Left hindlimb (tissue), 1 donor: ENCODE results near the gene UBE3B.

Experiments used
- DNase-seq: peaks from one replicate; pipeline ENCODE4 v3.0.0-alpha.2; 2018

UBE3B gene

DNA sequence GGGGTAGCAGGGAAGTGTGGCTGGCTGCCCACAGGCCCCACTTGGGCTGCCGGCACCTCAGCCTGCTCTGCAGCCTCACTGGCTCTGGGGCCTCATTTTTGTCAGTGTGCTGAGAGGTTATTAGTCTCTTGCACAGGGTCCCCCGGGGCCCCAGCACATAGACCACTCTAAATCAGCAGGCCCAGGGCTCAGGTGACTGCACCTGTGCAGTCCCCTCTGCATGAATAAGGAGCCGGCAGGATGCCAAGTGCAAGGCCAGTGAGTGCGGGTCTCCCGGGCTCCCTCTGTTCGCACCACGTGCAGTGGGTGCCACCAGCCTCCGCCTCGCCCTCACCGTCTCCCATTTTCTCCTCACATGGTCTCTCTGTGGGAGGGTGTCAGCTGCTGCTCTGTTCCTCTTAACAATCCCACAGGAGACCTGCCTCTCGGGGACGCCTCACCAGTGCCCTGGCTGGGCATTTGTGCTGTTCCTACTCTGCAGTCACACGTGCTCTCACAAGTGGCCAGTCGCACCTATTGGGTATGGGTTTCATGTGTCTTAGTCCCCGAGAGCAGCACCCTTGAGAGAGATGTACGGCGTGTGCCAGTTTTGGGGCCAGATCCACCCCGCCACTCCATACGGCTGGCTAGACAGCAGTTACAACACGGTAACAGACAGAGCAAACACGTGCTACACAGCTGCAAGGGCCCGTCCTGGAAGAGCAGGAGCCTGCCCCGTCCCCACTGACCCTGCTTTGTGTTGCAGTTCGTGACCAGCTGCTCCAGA lies 55.5 kb downstream of the UBE3B start:
- no peak for DNase-seq

DNA sequence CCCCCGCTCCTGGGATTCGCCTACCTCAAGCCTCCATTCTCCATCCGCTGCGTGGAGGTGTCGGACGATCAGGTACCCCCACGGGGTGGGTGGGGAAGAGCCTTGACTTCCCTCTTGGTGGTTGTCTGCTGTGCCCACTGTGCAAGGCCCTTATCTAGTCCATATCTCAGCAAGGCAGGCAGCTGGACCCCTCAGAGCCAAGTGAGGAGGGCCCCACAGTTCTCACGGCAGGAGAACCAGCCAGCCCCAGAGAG lies 56.0 kb downstream of the UBE3B start:
- no peak for DNase-seq

DNA sequence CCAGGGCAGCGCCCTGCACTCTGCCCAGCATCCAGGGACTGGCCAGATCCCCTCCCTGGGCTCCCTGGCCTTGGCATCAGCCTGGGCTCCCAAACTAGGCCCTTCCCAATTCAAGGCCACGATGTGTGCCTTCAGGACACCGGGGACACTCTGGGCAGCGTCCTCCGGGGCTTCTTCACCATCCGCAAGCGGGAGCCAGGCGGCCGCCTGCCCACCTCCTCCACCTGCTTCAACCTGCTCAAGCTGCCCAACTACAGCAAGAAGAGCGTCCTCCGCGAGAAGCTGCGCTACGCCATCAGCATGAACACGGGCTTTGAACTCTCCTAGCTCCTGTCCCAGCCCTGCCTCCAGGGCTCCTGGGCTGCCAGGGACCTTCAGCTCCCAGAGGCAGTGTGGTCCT lies 57.0 kb downstream of the UBE3B start:
- no peak for DNase-seq

DNA sequence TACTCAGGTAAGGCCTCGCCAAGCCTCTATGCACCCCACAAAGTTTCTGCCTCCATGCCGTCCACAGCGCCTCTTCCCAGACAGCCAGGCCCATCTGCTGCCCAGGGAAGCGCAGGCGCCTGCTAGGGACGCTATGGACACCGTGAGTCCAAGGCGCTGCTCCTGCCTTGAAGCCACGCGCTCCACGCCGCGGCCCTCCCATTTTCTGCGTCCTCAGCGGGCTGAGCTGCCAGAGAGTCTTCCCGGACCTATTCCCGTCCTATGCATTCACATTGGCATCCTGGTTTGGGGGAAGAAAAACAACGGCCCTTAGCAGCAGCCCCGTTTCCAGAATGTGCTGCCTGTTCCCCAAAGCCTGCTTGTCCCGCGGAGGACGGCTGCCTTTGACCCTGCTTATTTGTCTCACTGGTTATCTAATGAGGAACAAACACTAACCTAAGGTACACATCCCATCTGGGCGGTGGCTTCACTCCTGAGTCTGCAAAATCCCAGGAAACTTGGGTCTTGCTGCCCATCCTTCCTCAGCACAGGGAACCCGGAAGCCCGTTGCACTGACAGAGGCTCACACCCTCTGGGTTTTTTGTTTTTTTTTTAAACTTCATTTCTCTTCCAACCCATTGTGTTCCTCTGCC lies 57.9 kb downstream of the UBE3B start:
- no peak for DNase-seq

DNA sequence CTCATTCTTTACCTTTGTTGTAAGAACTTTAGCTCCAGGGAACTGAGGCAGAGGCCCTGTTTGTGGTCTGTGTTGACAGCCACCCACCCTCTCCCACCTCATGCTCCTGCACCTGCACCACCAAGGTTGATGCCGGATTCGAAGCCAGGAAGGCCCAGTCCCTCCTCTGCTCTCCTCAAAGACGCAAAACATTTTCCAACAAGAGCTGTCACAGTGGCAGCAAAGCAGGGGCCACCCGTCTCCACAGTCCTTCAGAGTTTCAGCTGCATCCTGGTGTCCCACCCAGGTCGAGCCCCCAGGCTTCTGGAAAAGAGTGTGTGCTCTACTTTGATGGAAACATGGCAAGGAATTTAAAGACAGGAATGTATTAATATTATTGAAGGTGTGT lies 58.4 kb downstream of the UBE3B start:
- DNase-seq = no peak

DNA sequence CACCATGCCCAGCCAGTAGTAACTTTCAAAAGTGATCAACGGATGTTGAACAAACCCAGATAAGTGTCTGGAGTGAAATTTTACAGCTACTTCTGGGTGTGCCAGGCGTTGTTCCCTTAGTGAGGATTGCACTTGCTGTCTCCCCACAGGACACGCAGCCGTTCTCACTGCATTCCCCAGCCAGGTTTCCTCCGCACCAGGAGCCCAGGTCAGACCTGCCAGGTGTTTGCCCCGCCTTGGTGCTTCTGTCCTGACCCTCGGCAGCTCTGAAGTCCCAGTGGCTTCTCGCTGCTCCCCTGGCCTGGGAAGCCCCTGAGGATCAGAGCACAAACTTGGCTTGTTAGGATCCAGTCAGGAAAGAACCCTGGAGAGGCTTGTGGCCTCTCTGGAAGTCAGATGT lies 59.7 kb downstream of the UBE3B start:
- no peak for DNase-seq

DNA sequence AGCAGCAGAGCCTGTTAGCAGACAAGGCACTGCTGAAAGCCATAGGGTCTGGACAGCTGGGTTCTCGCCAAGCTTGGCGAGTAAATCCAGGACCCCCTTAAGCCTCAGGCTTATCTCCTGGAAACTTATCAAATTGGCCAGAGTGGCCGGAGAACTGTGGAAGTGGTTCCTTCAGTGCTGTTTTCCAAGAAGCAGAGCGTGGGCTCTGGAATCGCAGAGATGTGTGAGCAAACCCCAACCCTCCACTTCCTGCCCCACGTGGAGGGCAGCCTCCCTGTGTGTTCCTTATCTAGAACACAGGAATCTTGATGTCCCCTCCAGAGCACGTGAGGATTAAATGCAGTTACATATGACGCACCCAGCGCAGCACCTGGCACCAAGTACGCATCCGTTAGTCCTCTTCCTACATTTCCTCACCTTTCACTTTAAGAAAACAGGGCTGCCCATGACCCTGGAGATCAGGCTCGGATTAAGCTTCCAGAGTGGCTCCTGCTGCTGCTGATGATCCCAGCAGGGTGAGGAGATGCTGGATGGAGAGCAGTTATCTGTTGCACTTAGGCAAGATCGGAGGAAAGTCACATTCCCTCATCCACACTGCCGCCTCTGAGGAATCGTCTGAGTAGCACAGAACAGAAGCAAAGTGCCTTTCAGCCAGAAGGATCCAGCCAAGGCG lies 60.9 kb downstream of the UBE3B start:
- DNase-seq = no peak

DNA sequence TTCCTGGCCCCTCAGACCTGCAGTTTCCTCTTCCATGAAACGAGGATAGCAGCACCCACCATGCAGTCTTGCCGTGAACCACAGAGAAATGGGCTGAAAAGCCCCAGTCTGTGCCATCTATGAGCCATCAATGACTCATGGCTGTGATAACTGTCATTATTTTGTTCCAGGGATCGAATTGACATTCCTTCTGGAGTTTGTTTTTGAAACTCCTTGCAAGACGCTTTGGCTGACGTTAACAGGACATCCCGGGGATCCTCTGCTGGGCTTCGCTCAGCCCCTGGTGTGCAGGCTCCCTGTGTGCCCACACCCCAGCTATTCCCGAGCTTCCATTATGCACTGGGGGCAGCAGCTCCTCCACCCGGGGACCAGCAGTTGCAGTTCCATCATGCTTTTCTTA lies 62.1 kb downstream of the UBE3B start:
- no peak for DNase-seq

DNA sequence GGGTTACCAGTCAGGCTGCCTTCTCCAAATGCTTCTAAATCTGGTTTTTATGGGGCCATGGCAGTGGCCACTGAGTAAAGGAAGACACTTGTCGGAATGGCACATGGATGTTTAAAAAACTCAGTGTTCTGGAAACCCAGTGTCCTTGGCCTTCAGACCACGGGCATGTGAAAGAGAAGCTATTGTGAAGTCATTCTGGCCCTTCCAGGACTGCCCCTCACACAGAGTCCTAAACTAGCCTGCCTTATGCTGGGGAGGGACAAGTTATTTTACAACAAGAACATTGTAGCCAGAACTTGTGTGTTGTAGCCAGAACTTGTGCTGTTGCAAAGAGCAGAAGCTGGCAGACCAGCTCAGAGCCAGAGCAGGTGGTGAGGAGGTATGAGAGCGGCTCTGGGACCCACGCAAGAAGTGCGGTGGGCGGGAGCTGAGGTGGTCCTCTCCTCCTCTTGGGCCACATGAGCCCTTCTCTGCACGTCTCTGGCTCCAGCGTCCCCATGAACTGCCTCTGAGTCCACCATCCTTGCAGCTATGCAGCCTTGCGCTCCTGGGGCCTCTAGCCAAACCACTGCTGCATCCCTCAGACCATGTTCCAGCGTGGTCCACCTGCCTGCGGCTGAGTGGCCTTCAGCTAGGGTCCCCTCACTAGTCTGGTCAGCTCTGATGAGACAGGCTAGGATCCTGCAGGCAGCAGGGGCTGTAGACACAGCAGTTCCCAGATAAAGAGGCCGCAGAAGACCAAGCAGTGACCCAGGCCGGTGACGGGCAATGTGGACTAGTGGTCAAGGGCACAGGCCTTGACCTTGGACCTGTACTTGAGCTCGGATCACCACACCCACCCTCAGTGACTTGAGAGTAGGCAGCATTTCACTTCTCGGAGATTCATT lies 63.3 kb downstream of the UBE3B start:
- DNase-seq = no peak

DNA sequence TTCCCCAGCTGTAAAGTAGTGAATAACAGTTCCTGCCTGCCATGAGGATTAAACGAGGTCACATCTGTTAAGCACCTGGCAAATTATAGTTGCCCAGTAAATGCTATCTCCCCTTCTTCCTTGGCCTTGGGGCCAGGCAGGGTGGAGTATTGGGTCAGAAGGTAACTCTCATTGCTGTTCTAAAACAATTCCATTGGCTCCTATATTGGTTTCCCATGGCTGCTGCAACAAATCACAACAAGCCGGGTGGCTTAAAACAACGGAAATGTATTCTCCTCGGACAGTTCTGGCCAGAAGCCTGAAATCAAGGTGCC lies 63.9 kb downstream of the UBE3B start:
- no peak for DNase-seq

DNA sequence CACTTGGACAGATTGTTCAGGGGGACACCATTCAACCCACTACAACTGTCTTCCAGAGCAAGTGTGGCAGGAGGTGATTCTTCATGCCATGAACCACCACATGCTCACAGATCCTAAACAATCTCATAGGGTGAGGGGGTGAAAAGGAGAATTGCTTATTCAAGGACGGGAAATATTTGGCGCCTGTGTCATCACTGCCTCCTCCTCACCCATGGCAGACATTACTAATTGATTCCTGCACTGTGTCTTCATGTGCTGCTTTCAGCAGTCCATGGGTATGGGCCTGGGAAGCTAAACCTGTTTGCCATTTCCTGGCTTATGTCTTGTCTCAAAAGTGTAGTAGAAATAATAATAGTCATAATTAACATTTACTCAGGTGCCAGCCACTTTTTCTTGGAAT lies 64.6 kb downstream of the UBE3B start:
- DNase-seq = no peak

DNA sequence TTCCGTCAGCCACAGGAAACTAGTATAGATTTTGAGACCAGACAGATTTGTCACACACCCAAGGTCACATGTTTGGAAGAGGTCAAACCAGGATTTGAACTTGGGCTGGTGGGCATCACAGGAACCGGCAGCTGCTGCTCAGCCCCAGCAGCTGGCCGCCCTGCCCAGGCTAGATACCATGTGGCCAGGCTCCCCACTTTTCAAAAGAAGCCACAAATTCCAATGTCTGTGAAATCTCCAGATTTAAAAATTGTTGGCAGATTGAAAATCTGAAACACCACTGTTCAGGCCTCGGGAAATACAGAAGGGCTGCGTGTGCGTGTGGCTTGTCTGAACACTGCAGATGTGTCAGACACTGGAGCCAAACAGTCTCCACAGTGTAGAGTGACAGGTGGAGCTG lies 65.4 kb downstream of the UBE3B start:
- no peak for DNase-seq

DNA sequence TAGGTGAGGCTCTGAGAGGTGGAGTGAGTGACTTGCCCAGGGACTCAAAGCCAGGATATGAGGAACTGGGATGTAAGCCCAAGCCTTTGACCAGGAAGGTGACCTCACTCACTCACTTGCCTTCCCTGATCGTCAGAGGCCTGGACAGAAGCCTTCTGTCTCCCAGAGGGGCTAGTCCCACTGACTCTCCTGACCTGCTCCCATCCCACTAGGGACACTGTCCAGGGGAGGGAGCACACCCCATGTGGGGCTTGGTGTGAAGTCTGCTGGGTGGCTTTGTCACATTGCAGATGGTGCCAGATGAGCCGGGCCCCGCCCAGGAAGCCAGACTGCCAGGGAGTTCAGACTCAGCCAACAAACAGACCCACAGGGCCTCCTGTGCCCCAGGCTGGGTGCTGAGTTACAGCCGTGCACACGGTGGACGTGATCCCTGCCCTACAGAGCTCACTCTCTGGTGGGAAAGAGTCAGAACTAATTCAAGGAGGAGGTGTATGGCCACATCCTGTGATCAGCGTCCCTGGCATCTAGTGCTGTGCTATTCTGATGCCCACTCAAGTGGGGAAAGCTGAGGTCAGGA lies 67.6 kb downstream of the UBE3B start:
- DNase-seq = no peak

DNA sequence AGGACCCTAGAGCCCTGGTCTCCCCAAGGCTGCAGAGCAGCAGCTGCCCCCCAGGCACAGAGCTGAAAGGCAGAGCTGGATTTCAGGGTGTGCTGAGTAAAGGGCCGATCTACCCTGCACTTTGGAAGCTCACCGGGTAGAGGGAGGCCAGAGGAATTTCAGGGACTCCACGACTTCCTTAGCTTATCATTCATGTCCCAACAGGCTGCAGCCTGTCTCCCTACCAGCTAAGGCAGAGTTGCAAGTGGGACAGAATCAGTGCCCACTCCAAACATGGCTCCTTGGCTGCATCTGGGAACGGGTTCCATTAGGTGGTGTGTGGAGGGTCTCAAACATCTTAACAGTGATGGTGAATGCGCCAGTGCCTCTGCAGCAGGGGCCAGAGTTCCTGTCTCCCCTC lies 68.4 kb downstream of the UBE3B start:
- DNase-seq = no peak

DNA sequence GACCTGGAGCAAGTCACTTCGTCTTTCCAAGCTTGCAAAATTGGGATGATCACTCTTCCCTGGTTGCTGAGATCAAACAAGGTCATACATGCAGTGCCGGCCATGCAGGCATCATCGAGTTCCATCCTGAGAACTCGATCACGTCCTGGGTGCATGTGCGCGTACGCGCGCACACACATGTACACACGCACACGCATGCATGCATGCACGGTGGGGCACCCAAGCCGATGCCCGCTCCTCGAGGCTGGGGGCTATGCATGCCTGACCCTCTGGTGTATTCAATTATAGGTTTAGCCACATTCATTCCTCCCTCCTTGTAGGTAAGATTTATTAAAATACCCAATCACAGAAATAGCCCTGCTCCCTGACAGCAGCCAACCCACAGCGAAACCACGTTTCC lies 69.9 kb downstream of the UBE3B start:
- no peak for DNase-seq

DNA sequence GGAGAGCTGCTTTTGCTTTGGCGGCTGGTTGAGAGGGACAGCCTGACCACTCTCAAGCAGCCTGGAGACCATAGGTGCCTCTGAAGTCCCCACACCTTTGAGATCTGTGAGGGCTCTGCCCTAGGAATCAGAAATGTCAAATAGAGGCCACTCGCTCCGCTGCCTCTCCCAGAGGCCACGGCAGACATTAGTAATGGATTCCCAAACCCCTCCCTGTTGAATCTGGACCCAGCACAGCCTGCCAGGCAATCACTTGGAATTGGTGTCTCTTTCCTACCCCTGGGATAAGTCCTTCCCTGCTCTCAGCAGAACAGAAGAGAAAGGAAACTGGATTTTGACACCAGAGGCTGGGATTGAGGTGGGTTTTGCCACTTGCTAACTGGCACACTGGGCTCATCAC lies 70.8 kb downstream of the UBE3B start:
- DNase-seq = no peak

DNA sequence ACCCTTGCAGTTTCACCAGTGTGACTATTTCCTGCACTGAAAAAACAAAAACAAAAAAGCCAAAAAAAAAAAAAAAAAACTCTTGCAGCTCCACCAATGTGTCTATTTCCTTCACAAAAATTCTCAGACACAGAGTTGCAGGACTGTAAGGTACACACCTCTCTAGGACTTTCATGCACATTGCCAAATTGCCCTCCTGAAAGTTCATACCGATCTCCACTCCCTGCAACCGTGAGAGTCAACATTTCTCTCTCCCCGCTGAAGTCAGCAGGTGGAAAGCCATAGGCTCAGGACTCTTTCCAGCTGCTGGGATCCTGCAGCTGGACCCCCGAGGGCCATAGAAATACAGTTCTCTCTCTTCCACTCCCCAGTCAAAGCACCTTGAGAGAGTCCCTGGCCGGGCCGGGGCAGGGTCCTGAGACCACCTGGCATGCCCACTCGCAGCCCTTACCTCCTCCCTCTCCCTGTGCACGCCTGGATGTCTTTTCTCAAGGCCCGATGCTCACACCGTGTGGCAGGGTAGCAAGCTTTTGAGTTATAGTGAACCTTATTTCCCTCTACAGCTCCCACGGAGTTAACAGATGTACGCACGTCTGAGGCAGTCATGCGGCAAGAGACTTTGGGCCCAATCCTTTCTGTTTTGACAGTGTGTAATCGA lies 72.3 kb downstream of the UBE3B start:
- DNase-seq = no peak

DNA sequence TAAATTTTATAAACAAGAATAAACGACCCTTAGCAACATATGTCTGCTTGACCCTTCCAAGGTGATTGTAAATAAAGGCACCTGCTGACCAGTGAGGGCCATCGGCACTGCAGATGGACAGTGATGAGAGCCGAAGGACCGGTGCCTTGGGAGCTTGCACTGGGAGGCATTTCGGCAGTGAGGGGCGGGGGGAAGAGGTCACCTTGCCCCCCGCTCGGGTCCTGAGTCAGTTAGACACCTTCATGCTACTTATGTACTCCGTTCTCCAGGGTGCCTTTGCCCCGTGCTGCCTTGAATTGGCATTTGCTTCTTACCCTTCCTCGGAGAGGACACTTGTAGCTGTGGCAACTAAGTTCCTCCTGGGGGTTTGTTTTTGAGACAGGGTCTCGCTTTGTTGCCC lies 72.8 kb downstream of the UBE3B start:
- no peak for DNase-seq

DNA sequence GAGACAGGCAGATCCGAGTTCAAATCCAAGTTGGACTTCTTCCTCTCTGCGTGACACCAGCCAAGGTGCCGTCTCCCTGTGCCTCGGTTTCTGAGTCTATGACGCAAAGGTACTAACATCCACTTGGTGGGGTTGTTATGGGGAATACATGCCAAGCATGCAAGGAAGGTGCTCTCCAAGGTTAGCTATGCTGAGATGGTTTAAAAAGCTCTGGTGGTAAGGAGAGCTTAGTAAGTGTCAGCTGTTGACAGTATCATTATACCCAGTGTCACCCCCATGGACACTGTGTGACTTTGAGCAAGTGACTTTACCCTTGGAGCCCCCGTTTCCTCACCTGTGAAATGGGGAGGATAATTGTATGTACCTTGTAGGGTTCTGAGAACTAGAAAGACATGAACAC lies 73.7 kb downstream of the UBE3B start:
- no peak for DNase-seq

DNA sequence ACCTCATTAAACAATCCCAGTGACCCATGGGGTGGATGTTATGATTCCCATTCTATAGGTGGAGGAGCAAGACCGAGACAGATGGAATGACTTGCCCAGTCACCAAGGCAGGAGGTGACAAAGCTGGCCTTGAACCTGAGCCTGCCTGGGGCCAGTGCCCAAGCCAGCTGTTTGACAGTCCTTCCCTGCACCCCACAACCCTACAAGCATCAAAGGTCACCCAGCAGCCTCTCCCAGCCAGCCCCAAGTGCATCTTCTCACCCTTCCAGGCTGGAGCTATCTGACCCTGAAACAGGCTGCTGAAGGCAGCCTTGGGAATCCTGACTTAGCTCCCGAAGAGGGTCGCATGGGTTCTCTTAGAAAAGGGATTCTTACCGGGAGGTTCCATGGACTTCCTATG lies 75.5 kb downstream of the UBE3B start:
- no peak for DNase-seq

DNA sequence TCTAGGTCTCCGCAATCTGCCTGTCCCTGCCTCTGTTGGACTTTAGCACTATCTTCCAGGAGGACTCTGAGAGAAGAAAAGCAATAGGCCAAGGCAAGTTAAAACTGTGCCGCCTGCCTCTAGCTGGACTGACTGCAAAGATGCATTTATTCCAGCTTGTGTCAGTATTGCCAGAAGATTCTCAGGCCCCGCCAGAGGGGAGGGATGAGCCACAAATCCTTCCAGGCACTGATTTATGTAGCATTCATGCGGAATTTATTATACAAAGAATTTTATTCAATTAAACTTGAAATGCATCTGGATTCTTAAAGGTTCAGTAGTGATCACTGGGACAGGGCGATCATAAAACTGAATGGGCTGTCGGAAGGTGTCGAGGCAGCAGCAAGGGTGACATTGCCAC lies 76.0 kb downstream of the UBE3B start:
- DNase-seq = no peak

DNA sequence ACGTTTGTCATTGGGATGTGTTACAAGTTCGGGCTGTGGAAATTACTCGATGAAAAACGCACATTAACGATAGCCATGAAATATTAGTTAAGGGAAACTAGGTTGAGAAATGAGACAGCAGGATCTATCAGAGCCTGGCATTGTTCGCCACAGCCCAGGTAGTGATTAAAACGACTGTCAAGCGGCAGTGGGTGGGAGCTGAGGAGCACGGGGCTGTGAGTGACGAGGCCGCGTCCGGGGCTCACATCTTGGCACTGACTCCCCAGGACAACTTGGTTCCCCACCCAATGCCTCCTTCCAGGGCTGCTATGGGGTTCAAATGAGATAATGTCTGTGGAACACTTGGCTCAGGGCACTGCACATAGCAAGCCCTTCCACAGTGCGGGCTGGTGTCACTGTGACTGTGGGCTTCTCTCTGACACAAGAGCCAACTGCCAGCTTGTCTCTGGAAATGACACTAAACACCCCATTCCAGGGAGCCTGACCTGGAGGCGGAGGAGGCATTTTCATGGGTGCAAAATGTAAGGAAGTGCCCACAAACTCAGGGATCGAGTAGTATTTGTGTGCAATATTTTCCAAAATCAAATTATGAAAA lies 76.6 kb downstream of the UBE3B start:
- DNase-seq = no peak

DNA sequence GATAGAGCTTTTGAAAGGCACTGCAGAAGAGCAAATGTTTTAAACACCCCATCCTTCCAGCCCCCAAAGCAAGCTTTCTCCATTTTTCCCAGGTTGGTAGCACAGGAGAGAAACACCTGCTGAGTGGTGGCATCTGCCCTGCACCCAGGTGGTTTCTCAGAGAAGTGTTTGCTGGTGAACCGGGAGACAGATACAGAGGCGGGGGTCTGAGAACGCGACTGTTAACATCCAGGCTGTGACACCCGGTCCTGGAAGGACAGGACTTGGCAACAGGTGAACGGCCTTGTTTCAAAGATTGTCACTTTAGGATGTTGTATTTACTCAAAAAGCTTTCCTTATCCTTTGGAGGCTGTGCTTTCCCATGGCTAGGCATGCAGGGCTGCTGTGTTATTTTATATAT lies 77.3 kb downstream of the UBE3B start:
- no peak for DNase-seq
